Islet of Langerhans (tissue), 1 donor: Measurements from ENCODE around the gene PLXNC1.

Experiments
- FAIRE-seq: peaks from one replicate; lab custom pipeline; 2011; peaks lifted over from hg19 to GRCh38; lab: Jason Lieb, UNC

The PLXNC1 gene

GRCh38 chr12:94266796-94267536, 118.6 kb downstream of the PLXNC1 start:
- FAIRE-seq: no peak

- no peak for FAIRE-seq
These were observed 119.1 kb downstream of the PLXNC1 start for GRCh38 chr12:94267537-94267872.

GRCh38 chr12:94267921-94268471, 119.6 kb downstream of the PLXNC1 start:
- no peak for FAIRE-seq

- FAIRE-seq: no peak
These were observed 121.1 kb downstream of the PLXNC1 start for GRCh38 chr12:94269316-94269999.

- no peak for FAIRE-seq
These were observed 123.0 kb downstream of the PLXNC1 start for GRCh38 chr12:94271351-94271750.

GRCh38 chr12:94272280-94272679, 123.9 kb downstream of the PLXNC1 start:
- FAIRE-seq: no peak

GRCh38 chr12:94273272-94273671, 124.9 kb downstream of the PLXNC1 start:
- FAIRE-seq: no peak

GRCh38 chr12:94276725-94277124, 128.3 kb downstream of the PLXNC1 start:
- no peak for FAIRE-seq

- no peak for FAIRE-seq
These were observed 129.1 kb downstream of the PLXNC1 start for GRCh38 chr12:94277426-94278000.

GRCh38 chr12:94280063-94280462, 131.7 kb downstream of the PLXNC1 start:
- FAIRE-seq: no peak

GRCh38 chr12:94282675-94283074, 134.3 kb downstream of the PLXNC1 start:
- FAIRE-seq: no peak

- no peak for FAIRE-seq
These were observed 135.7 kb downstream of the PLXNC1 start for GRCh38 chr12:94284046-94284445.

GRCh38 chr12:94284859-94285258, 136.5 kb downstream of the PLXNC1 start:
- no peak for FAIRE-seq

- FAIRE-seq: no peak
These were observed 137.7 kb downstream of the PLXNC1 start for GRCh38 chr12:94285943-94286582.

- peak; percentile 82 for FAIRE-seq
These were observed 138.3 kb downstream of the PLXNC1 start for GRCh38 chr12:94286583-94287244.

- FAIRE-seq: no peak
These were observed 138.9 kb downstream of the PLXNC1 start for GRCh38 chr12:94287245-94287628.

GRCh38 chr12:94289461-94290312, 141.3 kb downstream of the PLXNC1 start:
- no peak for FAIRE-seq

GRCh38 chr12:94290353-94290752, 142.0 kb downstream of the PLXNC1 start:
- no peak for FAIRE-seq

- no peak for FAIRE-seq
These were observed 148.8 kb downstream of the PLXNC1 start for GRCh38 chr12:94297096-94297699.

- peak; percentile 24 for FAIRE-seq
These were observed 149.6 kb downstream of the PLXNC1 start for GRCh38 chr12:94297876-94298505.
